NK-92 (cell line): ENCODE measurements around the gene IGLON5.

Experiments
- DNase-seq: peaks from one replicate; lab custom pipeline; 2025; ENCODE audit not compliant: unreplicated experiment; lab: John Stamatoyannopoulos, UW

Gene IGLON5

DNA sequence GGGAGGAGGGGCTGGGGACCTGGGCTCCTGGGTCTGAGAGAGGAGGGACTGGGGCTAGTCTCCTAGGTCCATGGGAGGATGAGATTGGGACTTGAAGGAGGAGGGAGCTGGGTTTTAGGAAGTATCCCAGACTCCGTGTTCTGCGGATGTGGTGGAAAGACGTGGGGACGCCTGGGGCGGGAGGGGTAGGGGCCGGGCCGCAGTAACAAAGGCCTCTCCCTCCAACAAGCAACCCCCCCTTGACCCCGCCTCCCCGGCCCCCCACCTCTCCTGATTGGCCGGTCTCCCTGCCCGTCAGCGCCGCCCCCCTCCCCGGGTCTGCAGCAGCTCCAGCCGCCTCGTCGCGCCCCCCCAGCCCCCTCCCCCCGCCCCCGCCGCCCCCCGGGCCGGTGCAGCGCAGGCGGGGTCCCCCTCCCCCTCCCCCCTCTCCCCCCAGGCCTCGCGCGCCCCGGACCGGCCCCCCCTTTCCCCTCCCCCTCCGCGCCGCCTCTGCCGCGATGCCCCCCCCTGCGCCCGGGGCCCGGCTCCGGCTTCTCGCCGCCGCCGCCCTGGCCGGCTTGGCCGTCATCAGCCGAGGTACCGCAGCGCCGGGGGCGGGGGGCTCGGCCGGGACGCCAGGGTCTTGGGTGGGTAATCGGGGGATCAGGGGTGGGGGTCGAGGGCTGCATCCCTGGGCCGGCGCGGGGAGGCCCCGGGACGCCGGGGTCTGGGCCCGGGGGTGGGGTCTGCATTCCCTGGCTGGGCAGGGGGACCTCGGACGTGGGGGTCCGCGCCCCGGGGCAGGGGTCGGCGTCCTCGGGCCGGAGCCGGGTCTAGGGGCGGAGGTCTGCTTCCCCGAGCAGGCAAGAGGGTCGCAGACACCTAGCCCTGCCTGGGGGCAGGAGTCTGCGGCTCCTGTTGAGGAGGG is at the start of gene IGLON5:
TSS of gene IGLON5 (plus strand) at position 294 of the 907 bp plus-strand sequence. CDS start at position 498, 204 bp downstream.
- no peak for DNase-seq

DNA sequence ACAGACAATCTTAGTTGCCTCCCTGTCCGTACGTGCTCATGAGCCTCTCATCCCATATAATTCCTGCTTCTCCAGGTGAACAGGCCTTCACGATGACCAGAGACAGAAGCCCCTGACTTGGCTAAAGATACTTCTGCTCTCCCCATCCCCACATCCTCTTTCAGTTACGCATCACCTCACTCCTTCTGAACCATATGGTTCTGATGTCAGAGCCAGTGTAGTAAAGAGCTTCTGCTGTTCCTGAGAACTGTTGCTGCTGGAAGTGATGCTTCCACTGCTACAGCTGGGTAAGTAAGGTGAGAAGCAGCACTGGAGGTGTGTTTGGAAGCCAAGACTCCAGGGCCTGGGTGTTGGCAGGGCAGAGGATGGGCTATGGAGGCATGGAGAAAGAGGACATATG is 47.6 kb upstream of the IGLON5 start:
- no peak for DNase-seq

GRCh38 chr19:51271067-51271466 is 40.4 kb upstream of the IGLON5 start:
- DNase-seq = no peak

GRCh38 chr19:51272183-51272810 is 39.1 kb upstream of the IGLON5 start:
- no peak for DNase-seq

DNA sequence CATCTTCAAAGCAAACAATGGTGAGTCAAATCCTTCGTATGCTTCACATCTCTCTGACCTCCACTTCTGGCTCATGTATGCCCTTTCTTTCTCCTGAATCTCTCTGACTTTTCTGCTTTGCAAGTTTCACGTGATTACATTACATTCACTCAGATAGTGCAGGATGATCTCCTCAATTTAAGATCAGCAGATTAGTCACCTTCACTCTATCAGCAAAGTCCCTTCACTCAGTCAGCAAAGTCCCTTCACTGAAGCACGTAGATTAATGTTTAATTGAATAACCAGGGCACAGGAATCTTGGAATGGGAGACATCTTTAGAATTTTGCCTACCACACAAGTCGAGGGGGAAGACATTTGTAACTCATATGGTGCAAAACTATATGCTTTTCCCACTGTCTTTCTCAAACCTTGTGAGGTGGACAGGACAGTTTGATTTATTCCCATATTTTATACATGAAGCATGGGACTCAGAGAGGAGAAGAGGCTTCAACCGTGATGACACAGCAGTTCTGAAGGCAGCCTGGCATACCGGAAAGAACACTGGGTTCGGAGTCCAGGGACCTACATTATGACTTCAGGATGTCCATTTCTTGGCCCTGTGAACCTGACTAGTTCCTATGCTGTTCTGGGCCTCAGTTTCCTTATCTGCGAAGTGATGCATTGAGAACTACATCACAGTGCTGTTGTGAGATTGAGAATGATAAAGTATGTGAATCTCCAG is 37.2 kb upstream of the IGLON5 start:
- DNase-seq = no peak

DNA sequence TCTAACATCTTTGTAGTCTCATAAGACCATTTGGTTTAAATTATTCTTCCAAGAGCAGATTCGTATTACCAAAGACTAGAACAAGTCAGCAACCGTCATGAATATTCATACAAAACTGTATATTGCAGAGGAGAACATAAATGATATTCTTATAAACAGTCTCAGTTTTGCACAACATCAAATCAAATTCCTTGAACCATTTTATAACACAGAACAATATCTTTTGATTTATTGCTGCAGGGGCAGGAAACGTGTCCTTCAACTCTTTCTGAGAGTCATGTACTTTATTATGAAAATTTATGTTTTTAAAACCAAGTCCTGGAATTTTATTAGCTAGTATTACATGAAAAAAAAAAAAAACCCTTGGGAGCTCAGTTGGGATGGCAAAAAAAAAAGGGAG is 34.3 kb upstream of the IGLON5 start:
- no peak for DNase-seq

- no peak for DNase-seq
These were observed 29.1 kb upstream of the IGLON5 start for GRCh38 chr19:51282335-51282734.

DNA sequence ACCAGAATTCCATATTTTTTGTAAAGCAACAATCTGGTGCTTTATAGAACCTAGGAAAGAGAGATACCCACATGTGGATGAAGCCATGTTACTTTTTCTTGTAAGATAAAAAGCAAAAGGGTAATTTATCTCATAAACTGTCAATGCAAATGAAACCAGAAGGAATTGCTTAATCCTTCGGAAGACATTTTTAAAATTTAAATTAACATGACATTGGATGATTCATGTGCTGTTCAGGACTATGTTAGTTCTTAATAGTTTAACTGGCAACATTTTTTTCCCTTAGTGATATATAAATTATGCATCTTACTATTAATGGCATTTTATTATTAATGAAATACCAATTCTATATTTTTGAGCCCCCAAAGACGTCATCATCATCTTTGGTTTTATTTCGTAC is 25.8 kb upstream of the IGLON5 start:
- no peak for DNase-seq

GRCh38 chr19:51289635-51290034 is 21.8 kb upstream of the IGLON5 start:
- DNase-seq = no peak

DNA sequence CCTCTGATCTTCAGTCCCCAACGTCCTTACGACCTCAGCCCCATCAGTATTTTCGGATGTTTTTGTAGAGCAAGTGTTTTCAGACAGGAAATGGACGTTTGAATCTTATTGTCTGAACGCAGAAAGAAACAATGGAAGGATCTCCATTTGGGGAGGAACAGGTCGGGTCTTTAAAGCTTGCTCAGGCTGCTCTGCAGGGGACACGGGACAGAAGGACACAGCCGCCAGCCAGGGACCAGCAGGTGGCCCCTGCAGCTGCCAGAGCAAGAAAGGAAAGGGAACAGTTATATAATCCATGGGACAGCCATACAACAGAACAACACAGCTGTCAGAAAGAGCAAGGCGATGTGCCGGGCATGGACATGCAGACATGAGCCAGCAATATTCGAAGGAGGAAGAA is 18.5 kb upstream of the IGLON5 start:
- DNase-seq = no peak

GRCh38 chr19:51293571-51294210 is 17.8 kb upstream of the IGLON5 start:
- no peak for DNase-seq

DNA sequence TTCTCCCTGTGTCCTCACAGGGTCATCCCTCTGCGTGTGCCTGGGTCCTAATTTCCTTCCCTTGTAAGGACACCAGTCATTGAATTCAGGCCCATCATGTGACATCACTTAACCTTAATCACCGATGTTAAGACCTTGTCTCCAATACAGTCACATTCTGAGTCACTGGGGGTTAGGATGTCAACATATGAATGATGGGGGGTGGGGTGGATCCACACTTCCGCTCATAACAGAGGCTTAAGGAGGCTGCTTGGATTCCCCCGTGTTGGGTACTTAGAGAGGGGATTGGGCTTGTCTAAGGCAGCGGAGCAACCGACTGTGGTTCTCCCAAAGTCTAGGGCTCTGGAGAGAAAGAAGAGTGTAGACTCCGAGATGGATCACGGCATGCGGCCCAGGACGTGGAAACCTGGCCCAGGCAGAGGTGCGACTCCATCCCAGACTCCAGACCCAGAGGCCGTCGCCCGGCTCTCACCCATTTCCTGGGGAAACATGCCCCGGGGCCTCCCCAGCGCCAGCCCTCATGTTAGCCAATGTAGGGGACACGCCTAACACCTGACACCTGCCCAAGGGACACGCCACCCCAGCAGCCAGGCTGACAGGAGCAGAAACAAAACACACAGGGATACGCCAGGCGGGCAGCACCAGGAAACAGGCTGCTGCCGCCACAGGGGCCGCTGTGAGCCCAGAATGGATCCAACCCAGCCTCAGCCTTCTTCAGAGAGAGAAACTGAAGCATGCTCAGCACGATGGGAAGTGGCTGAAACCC is 17.1 kb upstream of the IGLON5 start:
- DNase-seq = no peak

- no peak for DNase-seq
These were observed 16.5 kb upstream of the IGLON5 start for GRCh38 chr19:51294977-51295375.

DNA sequence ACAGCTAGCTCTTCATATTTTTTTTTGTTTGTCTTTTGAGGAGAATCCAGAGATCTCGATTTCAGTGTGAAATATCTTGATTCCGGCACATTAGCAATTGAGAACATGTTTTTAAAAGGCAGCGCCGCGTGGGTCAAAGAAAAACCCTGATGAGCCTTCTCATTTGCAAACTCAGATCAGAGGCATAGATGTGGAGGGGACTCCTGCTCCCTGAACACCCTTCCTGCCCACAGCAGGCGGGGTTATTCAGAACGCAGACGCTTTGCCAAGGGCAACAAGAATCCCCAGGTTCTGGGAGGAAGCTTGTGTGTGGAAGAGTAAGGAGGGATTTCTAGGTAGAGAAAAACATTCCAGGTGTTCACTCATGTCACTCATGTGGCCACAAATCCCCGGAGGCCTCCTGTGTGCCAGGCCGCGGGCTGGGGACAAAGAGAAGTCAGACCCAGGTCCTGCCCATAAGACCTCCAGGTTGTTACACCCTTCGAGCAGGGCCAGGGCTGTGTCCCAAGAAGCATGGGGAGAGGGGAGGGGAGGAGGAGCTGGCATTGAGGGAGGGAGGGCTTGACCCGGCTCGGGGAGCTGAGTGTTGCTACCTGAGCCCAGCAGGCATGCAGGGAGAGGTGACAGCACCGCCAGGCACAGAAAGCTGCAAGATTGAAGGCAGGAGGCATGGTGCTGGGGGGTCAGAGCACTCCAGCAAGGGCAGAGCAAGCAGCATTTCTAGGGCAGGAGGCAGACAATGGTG is 15.9 kb upstream of the IGLON5 start:
- no peak for DNase-seq

DNA sequence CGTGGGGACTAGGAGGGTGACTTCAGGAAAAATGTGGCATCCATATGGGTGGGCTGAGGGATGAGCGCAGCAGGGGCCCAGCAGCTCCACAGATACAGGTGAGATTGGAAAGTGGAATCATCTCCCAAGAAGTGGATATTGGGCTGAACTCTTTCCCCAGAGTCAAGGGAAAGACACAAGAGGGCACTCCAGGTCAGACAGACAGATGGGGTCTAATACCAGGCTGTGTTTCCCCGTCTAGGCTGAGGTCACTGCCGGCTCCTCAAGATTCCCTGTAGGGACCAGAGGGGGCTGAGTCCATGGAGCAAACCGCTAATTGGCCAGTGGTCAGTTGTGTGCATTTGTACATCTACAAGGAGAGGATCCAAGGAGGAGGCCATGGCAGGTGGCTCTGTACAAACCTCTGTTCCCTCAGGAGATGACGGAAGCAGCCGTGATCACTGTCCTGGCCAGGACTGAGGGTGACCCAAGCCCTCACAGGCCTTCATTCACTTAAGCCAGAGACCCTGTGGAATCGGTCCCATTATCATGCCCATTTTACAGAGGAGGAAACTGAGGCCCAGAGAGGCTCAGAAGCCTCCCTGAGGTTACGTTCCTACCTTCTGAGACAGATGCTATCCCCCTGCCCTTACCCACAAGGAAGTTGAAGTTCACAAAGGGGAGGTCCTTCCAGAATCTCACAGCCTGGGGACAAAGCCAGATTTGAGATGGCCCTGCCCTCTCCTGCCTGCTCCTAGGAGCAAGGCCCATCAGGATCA is 14.9 kb upstream of the IGLON5 start:
- DNase-seq = no peak

- no peak for DNase-seq
These were observed 14.0 kb upstream of the IGLON5 start for GRCh38 chr19:51297406-51297805.

- no peak for DNase-seq
These were observed 10.2 kb upstream of the IGLON5 start for GRCh38 chr19:51301266-51301665.

DNA sequence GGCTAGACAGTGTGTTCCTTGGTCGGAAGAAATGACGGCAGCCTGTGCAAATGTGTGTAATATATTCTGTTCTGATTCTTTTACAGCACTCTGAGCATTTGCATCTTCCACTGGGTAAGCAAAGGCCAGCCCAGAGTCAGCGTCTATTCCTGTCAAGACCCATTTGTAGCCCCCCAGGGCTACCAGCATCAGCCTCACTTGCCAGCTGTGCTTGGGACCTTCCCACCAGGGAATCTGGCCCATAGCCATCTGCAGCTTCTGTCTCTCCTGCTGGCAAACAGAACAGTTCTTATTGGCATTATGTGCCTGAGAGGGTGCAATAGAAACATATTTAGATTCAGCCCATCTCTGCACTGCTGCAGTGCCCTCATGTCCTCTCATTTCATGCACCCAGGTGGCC is 6.0 kb upstream of the IGLON5 start:
- DNase-seq = no peak

GRCh38 chr19:51316688-51317087 is 5.2 kb downstream of the IGLON5 start:
- no peak for DNase-seq
